HL-60 (cell line): ENCODE results near the gene GRK1.
"Not testable (repeated sequence)": the region's sequence is repeated elsewhere in the genome, so short reads cannot be mapped to it uniquely, and the experiment has no call there.

Experiments used
- CTCF ChIP-seq: IDR thresholded peaks from one replicate; pipeline ENCODE4 v1.5.1; 2011; ENCODE audit warnings: low read length, control low read depth, inconsistent platforms; ENCODE audit not compliant: insufficient read depth
- POLR2AphosphoS5 ChIP-seq: IDR thresholded peaks from 2 replicates; pipeline ENCODE4 v1.6.1; 2012; ENCODE audit warnings: low read depth

- not testable (repeated sequence) for TF ChIP-seq CTCF, POLR2AphosphoS5
Observed at GRCh38 chr13:113624640-113625304, 42.2 kb upstream of the GRK1 start.
